GM23248 (cell line): ENCODE results near the gene FBH1. TPM values are rescaled to one million over a fixed set of nuclear protein-coding genes. Genes with fewer than 3 reads are reported as not detected.

Experiments
- DNase-seq: peaks from one replicate; pipeline ENCODE4 v3.0.0-alpha.2; 2015
- H2AFZ ChIP-seq: fragments of 200-600 bp; sonication (generic); 2 replicates; pipeline ENCODE4 v1.6.1; 2016; ENCODE audit warnings: antibody characterized with exemption
- H3F3A ChIP-seq: fragments of 200-600 bp; sonication (generic); 2 replicates; pipeline ENCODE4 v1.6.1; 2016; ENCODE audit warnings: mild to moderate bottlenecking, antibody characterized with exemption, mixed run types; ENCODE audit not compliant: insufficient read depth
- H3K27ac ChIP-seq: fragments of 200-600 bp; sonication (generic); 2 replicates; pipeline ENCODE4 v1.5.1; 2016; ENCODE audit warnings: mild to moderate bottlenecking
- H3K27me3 ChIP-seq: fragments of 200-600 bp; sonication (generic); replicated peaks from 2 replicates; pipeline ENCODE4 v1.6.1; 2016; ENCODE audit warnings: mild to moderate bottlenecking; ENCODE audit not compliant: insufficient read depth
- H3K36me3 ChIP-seq: fragments of 200-600 bp; sonication (generic); 2 replicates; pipeline ENCODE4 v1.6.1; 2016; ENCODE audit warnings: low read depth, mild to moderate bottlenecking
- H3K4me1 ChIP-seq: fragments of 200-600 bp; sonication (generic); 2 replicates; pipeline ENCODE4 v1.6.1; 2016; ENCODE audit warnings: mild to moderate bottlenecking; ENCODE audit not compliant: insufficient read depth
- H3K4me2 ChIP-seq: fragments of 200-600 bp; sonication (generic); one replicate; pipeline ENCODE4 v1.6.1; 2016; ENCODE audit warnings: mild to moderate bottlenecking; ENCODE audit not compliant: unreplicated experiment
- H3K4me3 ChIP-seq: fragments of 200-600 bp; sonication (generic); 2 replicates; pipeline ENCODE4 v1.5.1; 2016; ENCODE audit warnings: mild to moderate bottlenecking
- H3K79me2 ChIP-seq: fragments of 200-600 bp; sonication (generic); 2 replicates; pipeline ENCODE4 v1.6.1; 2016; ENCODE audit warnings: mild to moderate bottlenecking; ENCODE audit not compliant: insufficient read depth
- H3K9ac ChIP-seq: fragments of 200-600 bp; sonication (generic); 2 replicates; pipeline ENCODE4 v1.6.1; 2016; ENCODE audit warnings: mild to moderate bottlenecking
- H3K9me2 ChIP-seq: fragments of 200-600 bp; sonication (generic); 2 replicates; pipeline ENCODE4 v1.6.1; 2016; ENCODE audit warnings: mixed run types, mild to moderate bottlenecking, moderate library complexity; ENCODE audit not compliant: insufficient read depth
- H3K9me3 ChIP-seq: fragments of 200-600 bp; sonication (generic); one replicate; pipeline ENCODE4 v1.6.1; 2017; ENCODE audit warnings: low read depth
- H4K20me1 ChIP-seq: fragments of 200-600 bp; sonication (generic); 2 replicates; pipeline ENCODE4 v1.6.0; 2016; ENCODE audit not compliant: insufficient read depth
- EZH2 ChIP-seq: fragments of 200-600 bp; sonication (generic); IDR thresholded peaks from 2 replicates; pipeline ENCODE4 v1.6.1; 2018; ENCODE audit warnings: antibody characterized with exemption, mild to moderate bottlenecking; ENCODE audit not compliant: insufficient read depth, poor library complexity, severe bottlenecking
- EZH2phosphoT487 ChIP-seq: fragments of 200-600 bp; sonication (generic); IDR thresholded peaks from 2 replicates; pipeline ENCODE4 v1.6.1; 2018; ENCODE audit warnings: antibody characterized with exemption, moderate library complexity, mild to moderate bottlenecking, low read depth; ENCODE audit not compliant: insufficient read depth
- WGBS, 2 experiments: methylation state at CpG; one replicate each; pipeline ENCODE4 v1.1.6; 2015 to 2017; ENCODE audit warnings: low lambda C conversion rate in 2 of 2, low coverage in 1 of 2; ENCODE audit errors: missing lambda C conversion rate in 2 of 2; 5-methylcytosine and 5-hydroxymethylcytosine counted together
- in situ Hi-C: fragments of 300-500 bp; cut with MboI; formaldehyde crosslinking; loops from 2 replicates; pipeline ENCODE4 v1.15.0; 2020
- polyA plus RNA-seq: library from polyadenylated mRNA; unstranded; fragments of >200 nt; fragmentation: Nextera tagmentation; extraction: Ambion mirVana; gene quantifications from 2 replicates; pipeline ENCODE4 v1.2.1, GENCODE V29; 2016
- total RNA-seq: library from RNA; depleted of rRNA; stranded (reverse); fragments of >200 nt; shearing (Covaris generic); gene quantifications from 2 replicates; pipeline ENCODE4 v1.2.3, GENCODE V29; 2014

The FBH1 gene
- total and polyA plus RNA-seq, 2 experiments from 2014 or later = 66.4 to 79.3 TPM

DNA sequence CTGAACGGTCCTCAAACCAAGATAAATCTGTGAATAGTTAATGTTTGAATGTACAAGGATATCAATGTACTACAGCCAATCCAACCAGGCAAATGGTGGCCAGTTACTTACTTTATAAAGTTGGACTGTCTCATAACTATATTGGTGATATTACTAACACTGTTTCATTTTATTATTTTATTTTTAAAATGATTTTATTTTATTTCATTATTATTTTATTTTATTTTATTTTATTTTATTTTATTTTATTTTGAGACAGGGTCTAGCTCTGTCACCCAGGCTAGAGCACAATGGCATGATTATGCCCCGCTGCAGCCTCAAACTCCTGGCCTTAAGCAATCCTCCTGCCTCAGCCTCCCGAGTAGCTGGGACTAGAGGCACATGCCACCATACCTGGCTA, 80.5 kb downstream of the FBH1 start:
- TF ChIP-seq EZH2phosphoT487 (no peak), EZH2 (no peak)
- H3K27ac ChIP-seq = no peak overlapping the region
- no peak overlapping the region for H3K9ac ChIP-seq
- H3K4me2 ChIP-seq = no peak overlapping the region
- no peaks in the 10 kb centered on the region for H3K9me3 ChIP-seq
- in situ Hi-C loops = no loop called here
- WGBS, 2 experiments = 75 to 79% methylated on average over 3 of the region's 3 CpGs
- no peaks in the 10 kb centered on the region for H3K79me2 ChIP-seq
- no peaks in the 10 kb centered on the region for H3K27me3 ChIP-seq
- no peak overlapping the region for H3K4me3 ChIP-seq
- H3K36me3 ChIP-seq = no peaks in the 10 kb centered on the region
- no peaks in the 10 kb centered on the region for H4K20me1 ChIP-seq
- H3K9me2 ChIP-seq = no peaks in the 10 kb centered on the region
- H3F3A ChIP-seq = no peaks in the 10 kb centered on the region
- H2AFZ ChIP-seq = no peak overlapping the region
- H3K4me1 ChIP-seq = peaks cover 4% of the 10 kb centered on the region; the same call in 1 of the 2 replicates
- no peak for DNase-seq

DNA sequence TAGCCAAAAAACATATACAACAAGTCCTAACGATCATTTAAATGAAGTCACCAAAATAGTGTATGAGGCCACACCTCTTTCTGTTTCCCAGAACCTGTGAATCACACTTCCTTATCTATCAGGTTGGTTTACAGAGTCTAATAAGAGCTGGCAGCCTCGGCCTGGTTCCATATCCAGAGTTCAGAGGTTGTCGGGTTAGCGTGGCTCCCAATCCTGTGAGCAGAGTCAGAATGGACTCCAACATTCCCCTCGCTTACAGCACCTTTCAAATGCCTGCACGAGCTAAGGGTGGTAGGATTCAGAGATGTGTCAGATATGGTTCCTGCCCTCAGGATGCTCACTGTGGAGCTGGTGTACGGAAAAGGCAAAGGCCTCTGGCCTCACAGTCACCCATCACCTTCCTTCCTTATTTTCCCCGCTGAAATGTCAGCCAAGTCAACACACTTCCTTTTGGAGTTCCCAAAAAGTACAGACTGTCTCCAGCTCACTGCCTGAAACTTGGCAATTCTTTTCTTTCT, 81.3 kb downstream of the FBH1 start:
- Histone ChIP-seq H3K4me3 (no peak overlapping the region), H3K9me3 (no peaks in the 10 kb centered on the region), H3K27ac (no peak overlapping the region), H3K36me3 (no peaks in the 10 kb centered on the region), H3K27me3 (no peaks in the 10 kb centered on the region), H3F3A (no peaks in the 10 kb centered on the region), H3K9ac (no peak overlapping the region), H2AFZ (peak overlapping the region; percentile 9; the same call in 1 of the 2 replicates), H3K9me2 (no peaks in the 10 kb centered on the region), H3K79me2 (no peaks in the 10 kb centered on the region), H4K20me1 (no peaks in the 10 kb centered on the region), H3K4me2 (peak overlapping the region; percentile 7), H3K4me1 (peaks cover 4% of the 10 kb centered on the region; the same call in 1 of the 2 replicates)
- TF ChIP-seq EZH2 (no peak), EZH2phosphoT487 (no peak)
- in situ Hi-C loops = no loop called here
- 72 to 74% methylated on average over 8 of the region's 8 CpGs for whole genome bisulfite sequencing, 2 experiments
- peak; percentile 45 for DNase-seq

DNA sequence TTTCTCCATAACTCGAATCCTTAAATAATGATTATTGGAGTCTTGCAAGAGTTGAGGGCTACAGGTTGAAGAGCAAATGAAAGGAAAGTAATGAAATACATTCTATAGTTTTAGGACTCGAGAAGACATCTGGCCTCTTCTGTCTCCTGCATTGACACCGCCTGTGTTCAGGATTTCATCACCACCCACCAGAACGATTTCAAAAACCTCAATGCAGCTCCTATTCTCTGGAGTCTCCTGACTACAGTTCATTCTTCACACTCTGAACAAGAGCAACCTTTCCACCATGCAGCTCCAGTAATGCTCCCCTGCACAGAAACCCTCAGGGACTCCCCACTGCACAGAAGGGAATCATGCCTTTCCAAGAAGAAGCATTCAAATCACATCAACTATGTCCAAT, 81.8 kb downstream of the FBH1 start:
- no peaks in the 10 kb centered on the region for H3K9me2 ChIP-seq
- no peaks in the 10 kb centered on the region for H3K79me2 ChIP-seq
- H2AFZ ChIP-seq = no peak overlapping the region
- H3F3A ChIP-seq = no peaks in the 10 kb centered on the region
- H3K9ac ChIP-seq = no peak overlapping the region
- TF ChIP-seq EZH2phosphoT487 (no peak), EZH2 (no peak)
- WGBS, 2 experiments = 37 to 40% methylated on average over 4 of the region's 4 CpGs
- in situ Hi-C loops = no loop called here
- no peaks in the 10 kb centered on the region for H4K20me1 ChIP-seq
- no peak overlapping the region for H3K4me2 ChIP-seq
- H3K36me3 ChIP-seq = no peaks in the 10 kb centered on the region
- H3K27me3 ChIP-seq = no peaks in the 10 kb centered on the region
- no peak overlapping the region for H3K4me3 ChIP-seq
- H3K4me1 ChIP-seq = peaks cover 4% of the 10 kb centered on the region; the same call in 1 of the 2 replicates
- DNase-seq = no peak
- no peaks in the 10 kb centered on the region for H3K9me3 ChIP-seq
- H3K27ac ChIP-seq = no peak overlapping the region

DNA sequence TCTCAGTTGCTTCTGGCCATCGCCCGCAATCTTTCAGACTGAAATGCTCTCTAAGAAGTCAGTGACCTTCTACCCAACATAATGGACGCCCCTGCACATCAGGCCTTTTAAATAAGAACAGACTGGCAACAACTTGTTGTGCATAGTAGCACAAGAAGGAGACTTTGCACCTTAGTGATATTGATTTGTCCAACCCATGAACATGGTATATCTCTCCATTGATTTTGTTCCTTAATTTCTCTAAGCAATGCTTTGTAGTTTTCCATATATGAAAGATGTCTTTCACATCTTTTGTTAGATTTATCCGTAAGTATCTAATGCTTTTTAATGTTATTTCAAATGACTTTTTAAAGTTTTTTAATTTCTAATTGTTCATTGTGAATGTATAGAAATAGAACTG, 83.0 kb downstream of the FBH1 start:
- Histone ChIP-seq H3K27me3 (no peaks in the 10 kb centered on the region), H3K9me3 (no peaks in the 10 kb centered on the region), H3K4me2 (no peak overlapping the region), H3K4me1 (peaks cover 4% of the 10 kb centered on the region; the same call in 1 of the 2 replicates), H3K4me3 (no peak overlapping the region), H3K79me2 (no peaks in the 10 kb centered on the region), H3K9me2 (no peaks in the 10 kb centered on the region), H3F3A (0 out of 2 replicates have a peak, but pooled peaks cover under 1% of the 10 kb centered on the region), H2AFZ (no peak overlapping the region), H3K27ac (no peak overlapping the region), H4K20me1 (no peaks in the 10 kb centered on the region), H3K36me3 (no peaks in the 10 kb centered on the region), H3K9ac (no peak overlapping the region)
- TF ChIP-seq EZH2 = no peak
- TF ChIP-seq EZH2phosphoT487 = no peak
- in situ Hi-C loops = no loop called here
- DNase-seq = no peak
- 84 to 87% methylated on average over 4 of the region's 4 CpGs for WGBS, 2 experiments
